ENCODE measurements around the gene CYBC1. TPM values are rescaled to one million over a fixed set of nuclear protein-coding genes. Genes with fewer than 3 reads are reported as not detected.

CYBC1 gene
- total and polyA plus RNA-seq, 11 donors: 17.3 to 82.1 (median 25.4) TPM

DNA sequence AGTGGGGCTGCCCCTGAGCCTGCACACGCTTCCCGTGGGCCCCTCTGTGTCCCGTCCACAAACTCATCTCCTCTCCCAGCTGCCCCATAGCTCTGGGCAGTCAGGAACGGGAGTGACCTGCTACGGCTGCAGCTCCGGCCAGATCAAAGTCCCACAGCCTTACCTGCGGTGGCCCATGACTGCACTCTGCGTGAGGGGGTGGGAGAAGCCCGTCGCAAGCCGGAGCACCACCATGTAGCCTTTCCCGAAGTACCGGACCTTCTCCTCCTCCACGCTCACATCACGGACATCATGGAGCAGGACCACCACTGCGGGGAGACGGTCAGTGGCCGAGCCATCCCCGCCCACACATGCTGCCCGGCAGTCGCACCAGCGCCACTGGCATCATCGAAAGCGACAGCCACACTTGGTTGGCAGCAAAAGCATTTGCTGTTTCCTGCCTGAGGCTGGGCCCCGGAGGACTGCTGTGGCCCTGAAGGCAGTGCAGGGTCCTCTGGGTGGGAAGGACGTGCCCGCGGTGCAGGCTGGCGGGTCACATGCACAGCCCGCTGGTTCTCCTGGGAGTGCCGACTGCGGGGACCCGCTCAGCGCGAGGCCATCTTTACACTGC, 6.2 kb downstream of the CYBC1 start:
- H3K4me3 ChIP-seq: no peak overlapping the region
- ATAC-seq: no peak
- no peak for TF ChIP-seq POLR2A (IDR thresholded peaks at IDR 0.05)
- no peak for TF ChIP-seq CTCF (IDR thresholded peaks at IDR 0.05)
- H3K4me1 ChIP-seq: peaks cover 0 to 46% (median 13%) of the 10 kb centered on the region in 12 donors
- WGBS, 4 donors: 92 to 96% (median 95%) methylated on average over 22 to 35 of the region's 35 CpGs
- peaks cover 0 to 60% (median 19%) of the 10 kb centered on the region in 9 donors for H3K36me3 ChIP-seq
- H3K27ac ChIP-seq: no peak overlapping the region
- no peaks in the 10 kb centered on the region for H3K9me3 ChIP-seq
- intact Hi-C loops (cut with DNase I): no loop called here
- DNase-seq: no peak
- no peaks in the 10 kb centered on the region for H3K27me3 ChIP-seq

- DNase-seq (no peak), ATAC-seq (no peak)
- WGBS, 4 donors: 89 to 92% (median 90%) methylated on average over 19 to 38 of the region's 40 CpGs
- Histone ChIP-seq H3K4me3 (no peak overlapping the region), H3K27ac (no peak overlapping the region), H3K27me3 (no peaks in the 10 kb centered on the region), H3K9me3 (no peaks in the 10 kb centered on the region), H3K4me1 (peaks cover 0 to 38% (median 7%) of the 10 kb centered on the region in 12 donors), H3K36me3 (peaks cover 0 to 60% (median 19%) of the 10 kb centered on the region in 9 donors)
- TF ChIP-seq CTCF (IDR thresholded peaks at IDR 0.05) (no peak), POLR2A (IDR thresholded peaks at IDR 0.05) (no peak)
- intact Hi-C loops (cut with DNase I): no loop called here
Observed at GRCh38 chr17:82443465-82444283, 6.9 kb downstream of the CYBC1 start.

- ATAC-seq: no peak
- intact Hi-C loops (cut with DNase I): no loop called here
- no peak for DNase-seq
- H3K27me3 ChIP-seq: no peaks in the 10 kb centered on the region
- TF ChIP-seq POLR2A (IDR thresholded peaks at IDR 0.05) (no peak), CTCF (IDR thresholded peaks at IDR 0.05) (no peak)
- peaks cover 0 to 36% (median 7%) of the 10 kb centered on the region in 12 donors for H3K4me1 ChIP-seq
- H3K27ac ChIP-seq: no peak overlapping the region
- no peak overlapping the region for H3K4me3 ChIP-seq
- no peaks in the 10 kb centered on the region for H3K9me3 ChIP-seq
- WGBS, 4 donors: 90 to 93% (median 90%) methylated on average over 24 to 28 of the region's 28 CpGs
- H3K36me3 ChIP-seq: peaks cover 0 to 58% (median 19%) of the 10 kb centered on the region in 9 donors
Observed at GRCh38 chr17:82442643-82443464, 7.7 kb downstream of the CYBC1 start.

All from heart left ventricle (tissue), 16 donors.